Right cardiac atrium (tissue), 5 donors: ENCODE data around the gene RNF32. TPM values are rescaled to one million over a fixed set of nuclear protein-coding genes. Genes with fewer than 3 reads are reported as not detected.

Experiments
- ATAC-seq, 2 donors: fragments of 200-7000 bp; cut with Tn5 transposase; one replicate each; pipeline versions ENCODE4 v1.8.0 to v1.9.1; 2020; ENCODE audit warnings: moderate library complexity in 2 of 2, mild to moderate bottlenecking in 1 of 2
- DNase-seq, 3 donors: peaks; one replicate each; pipeline ENCODE4 v3.0.0-alpha.2; 2020
- H3K27ac ChIP-seq: one replicate; pipeline ENCODE4 v1.5.1; 2013; ENCODE audit warnings: mild to moderate bottlenecking, low read length, control low read depth, moderate library complexity
- H3K27me3 ChIP-seq: one replicate; pipeline ENCODE4 v1.6.1; 2013; ENCODE audit not compliant: control insufficient read depth, insufficient read depth
- H3K4me1 ChIP-seq: one replicate; pipeline ENCODE4 v1.6.1; 2013; ENCODE audit warnings: low read length; ENCODE audit not compliant: control insufficient read depth, insufficient read depth
- H3K4me3 ChIP-seq: one replicate; pipeline ENCODE4 v1.5.1; 2013; ENCODE audit warnings: low read length, control low read depth
- H3K9me3 ChIP-seq: one replicate; pipeline ENCODE4 v1.6.1; 2013; ENCODE audit warnings: low read length; ENCODE audit not compliant: control insufficient read depth
- WGBS: extraction: QIAGEN DNeasy Blood & Tissue Kit; methylation state at CpG from one replicate; pipeline ENCODE4 v1.1.7; 2013; 5-methylcytosine and 5-hydroxymethylcytosine counted together
- intact Hi-C, 4 donors: fragments of 100-400 bp; cut with DNase I; formaldehyde crosslinking; loops; one replicate each; pipeline versions ENCODE4 v1.11.0 to v1.14.0; 2022 to 2023
- polyA plus RNA-seq: library from polyadenylated mRNA; stranded (reverse); fragments of 200-250 nt; gene quantifications from one replicate; pipeline ENCODE4 v1.2.3, GENCODE V29; 2013
- total RNA-seq, 4 donors: library from RNA; stranded (reverse); fragmentation: NEBNext Ultra II Directional; extraction: Animal tissue kit (Norgen Biotek cat#: 25700); gene quantifications; one replicate each; pipeline ENCODE4 v1.2.1, GENCODE V29; 2021
- donor health status: healthy with polysubstance abuse.
- donor health status: DM: no; HTN: yes; CAD: no.
- donor health status: DM: no; HTN: no; CAD: no.
- donor health status: DM: no; HTN: yes; CAD: no; lungs with severe emphysema.
- donor health status: DM: yes; HTN: yes; CAD: no.

Gene RNF32
- total and polyA plus RNA-seq, 5 donors: 0.47 to 1.3 (median 0.49) TPM

GRCh38 chr7:156665101-156665500, 24.5 kb downstream of the RNF32 start:
- H3K9me3 ChIP-seq: no peaks in the 10 kb centered on the region
- no peak overlapping the region for H3K27ac ChIP-seq
- 71% methylated on average over 4 of the region's 4 CpGs for WGBS
- no peak overlapping the region for H3K4me3 ChIP-seq
- ATAC-seq (no peak), DNase-seq (no peak)
- no peaks in the 10 kb centered on the region for H3K4me1 ChIP-seq
- intact Hi-C loops: no loop called here
- no peaks in the 10 kb centered on the region for H3K27me3 ChIP-seq

GRCh38 chr7:156666368-156667109, 26.0 kb downstream of the RNF32 start:
- H3K27ac ChIP-seq: no peak overlapping the region
- H3K27me3 ChIP-seq: no peaks in the 10 kb centered on the region
- no peaks in the 10 kb centered on the region for H3K9me3 ChIP-seq
- no peak overlapping the region for H3K4me3 ChIP-seq
- intact Hi-C loops: no loop called here
- DNase-seq (no peak), ATAC-seq (no peak)
- no peaks in the 10 kb centered on the region for H3K4me1 ChIP-seq
- 72% methylated on average over 8 of the region's 8 CpGs for WGBS

GRCh38 chr7:156667110-156667426, 26.5 kb downstream of the RNF32 start:
- Histone ChIP-seq H3K9me3 (no peaks in the 10 kb centered on the region), H3K27ac (no peak overlapping the region), H3K27me3 (no peaks in the 10 kb centered on the region), H3K4me1 (no peaks in the 10 kb centered on the region), H3K4me3 (no peak overlapping the region)
- intact Hi-C loops: no loop called here
- ATAC-seq: no peak
- no peak for DNase-seq
- WGBS: 90% methylated on average over 1 of the region's 1 CpG

GRCh38 chr7:156668130-156668741, 27.7 kb downstream of the RNF32 start:
- no peak overlapping the region for H3K4me3 ChIP-seq
- no peaks in the 10 kb centered on the region for H3K27me3 ChIP-seq
- H3K4me1 ChIP-seq: no peaks in the 10 kb centered on the region
- WGBS: 92% methylated on average over 13 of the region's 13 CpGs
- intact Hi-C loops: no loop called here
- H3K27ac ChIP-seq: no peak overlapping the region
- H3K9me3 ChIP-seq: no peaks in the 10 kb centered on the region
- ATAC-seq: no peak
- DNase-seq: no peak

- H3K27me3 ChIP-seq: no peaks in the 10 kb centered on the region
- intact Hi-C loops: no loop called here
- no peak overlapping the region for H3K27ac ChIP-seq
- 94% methylated on average over 19 of the region's 19 CpGs for WGBS
- DNase-seq (no peak), ATAC-seq (peak in 1 of 2 donors; percentile 11)
- H3K4me1 ChIP-seq: no peaks in the 10 kb centered on the region
- no peaks in the 10 kb centered on the region for H3K9me3 ChIP-seq
- H3K4me3 ChIP-seq: no peak overlapping the region
These were observed 28.7 kb downstream of the RNF32 start for GRCh38 chr7:156669035-156669828.

- Histone ChIP-seq H3K27me3 (no peaks in the 10 kb centered on the region), H3K27ac (no peak overlapping the region), H3K9me3 (no peaks in the 10 kb centered on the region), H3K4me3 (no peak overlapping the region), H3K4me1 (no peaks in the 10 kb centered on the region)
- no peak for DNase-seq
- no peak for ATAC-seq
- intact Hi-C loops: no loop called here
- WGBS: 95% methylated on average over 6 of the region's 6 CpGs
These were observed 32.9 kb downstream of the RNF32 start for GRCh38 chr7:156673454-156673853.

- WGBS: 90% methylated on average over 9 of the region's 9 CpGs
- H3K27ac ChIP-seq: no peak overlapping the region
- DNase-seq (no peak), ATAC-seq (no peak)
- no peaks in the 10 kb centered on the region for H3K27me3 ChIP-seq
- H3K9me3 ChIP-seq: no peaks in the 10 kb centered on the region
- no peaks in the 10 kb centered on the region for H3K4me1 ChIP-seq
- no peak overlapping the region for H3K4me3 ChIP-seq
- intact Hi-C loops: no loop called here
These were observed 33.3 kb downstream of the RNF32 start for GRCh38 chr7:156673902-156674301.

GRCh38 chr7:156675721-156676120, 35.1 kb downstream of the RNF32 start:
- WGBS: 85% methylated on average over 9 of the region's 9 CpGs
- H3K27ac ChIP-seq: no peak overlapping the region
- DNase-seq (no peak), ATAC-seq (no peak)
- no peaks in the 10 kb centered on the region for H3K4me1 ChIP-seq
- H3K4me3 ChIP-seq: no peak overlapping the region
- no peaks in the 10 kb centered on the region for H3K9me3 ChIP-seq
- no peaks in the 10 kb centered on the region for H3K27me3 ChIP-seq
- intact Hi-C loops: no loop called here

- Histone ChIP-seq H3K9me3 (no peaks in the 10 kb centered on the region), H3K4me3 (no peak overlapping the region), H3K27me3 (no peaks in the 10 kb centered on the region), H3K27ac (no peak overlapping the region), H3K4me1 (no peaks in the 10 kb centered on the region)
- DNase-seq: no peak
- WGBS: 97% methylated on average over 19 of the region's 19 CpGs
- no peak for ATAC-seq
- intact Hi-C loops: no loop called here
These were observed 35.7 kb downstream of the RNF32 start for GRCh38 chr7:156676263-156676662.

GRCh38 chr7:156677374-156678054, 36.9 kb downstream of the RNF32 start:
- intact Hi-C loops: no loop called here
- Histone ChIP-seq H3K4me3 (no peak overlapping the region), H3K9me3 (no peaks in the 10 kb centered on the region), H3K27me3 (no peaks in the 10 kb centered on the region), H3K27ac (no peak overlapping the region), H3K4me1 (no peaks in the 10 kb centered on the region)
- WGBS: 85% methylated on average over 9 of the region's 9 CpGs
- ATAC-seq (no peak), DNase-seq (no peak)

GRCh38 chr7:156680281-156680680, 39.7 kb downstream of the RNF32 start:
- ATAC-seq (no peak), DNase-seq (no peak)
- 45% methylated on average over 1 of the region's 1 CpG for WGBS
- intact Hi-C loops: no loop called here
- H3K9me3 ChIP-seq: no peaks in the 10 kb centered on the region
- no peak overlapping the region for H3K27ac ChIP-seq
- H3K4me1 ChIP-seq: no peaks in the 10 kb centered on the region
- no peak overlapping the region for H3K4me3 ChIP-seq
- H3K27me3 ChIP-seq: no peaks in the 10 kb centered on the region
